Parathyroid adenoma (tissue), 2 donors: Measurements from ENCODE around the gene ZMYM4.
A peak's percentile ranks its signal among the peaks of the same experiment; 100 is the strongest.

Experiments
- H2AFZ ChIP-seq: fragments of 300-600 bp; sonication (generic); one replicate; pipeline ENCODE4 v1.7.0; 2017; ENCODE audit warnings: antibody characterized with exemption, mild to moderate bottlenecking
- H3K27ac ChIP-seq: fragments of 300-600 bp; sonication (generic); one replicate; pipeline ENCODE4 v1.7.0; 2017
- H3K27me3 ChIP-seq: fragments of 300-600 bp; sonication (generic); one replicate; pipeline ENCODE4 v1.7.0; 2017; ENCODE audit warnings: low read length; ENCODE audit not compliant: control insufficient read depth, insufficient read depth
- H3K36me3 ChIP-seq: fragments of 300-600 bp; sonication (generic); one replicate; pipeline ENCODE4 v1.7.0; 2017; ENCODE audit warnings: low read length; ENCODE audit not compliant: control insufficient read depth, insufficient read depth
- H3K4me1 ChIP-seq: fragments of 300-600 bp; sonication (generic); one replicate; pipeline ENCODE4 v1.7.0; 2017; ENCODE audit warnings: control low read depth
- H3K4me2 ChIP-seq: fragments of 300-600 bp; sonication (generic); one replicate; pipeline ENCODE4 v1.7.0; 2017; ENCODE audit warnings: low read length
- H3K4me3 ChIP-seq: fragments of 300-600 bp; sonication (generic); one replicate; pipeline ENCODE4 v1.7.0; 2017; ENCODE audit warnings: low read depth, low read length
- H3K79me2 ChIP-seq: fragments of 300-600 bp; sonication (generic); one replicate; pipeline ENCODE4 v1.7.0; 2017; ENCODE audit warnings: control low read depth
- H3K9ac ChIP-seq: fragments of 300-600 bp; sonication (generic); one replicate; pipeline ENCODE4 v1.7.0; 2017; ENCODE audit warnings: mild to moderate bottlenecking
- H3K9me3 ChIP-seq: fragments of 300-600 bp; sonication (generic); one replicate; pipeline ENCODE4 v1.7.0; 2017; ENCODE audit warnings: low read length; ENCODE audit not compliant: control insufficient read depth
- CTCF ChIP-seq: fragments of 300-600 bp; sonication (generic); IDR thresholded peaks from one replicate; pipeline ENCODE4 v1.7.0; 2017; ENCODE audit warnings: antibody characterized with exemption, mild to moderate bottlenecking
- donor health status: primary hyperparathyroidism.

ZMYM4 gene

GRCh38 chr1:35268282-35269200 lies at the start of gene ZMYM4:
Gene ZMYM4 (plus strand): TSS chr1:35268709. CDS start chr1:35269047, 338 bp downstream.
- TF ChIP-seq CTCF, result no peak
- Histone ChIP-seq H3K79me2 (peaks cover 2% of the 10 kb centered on the region), H3K27ac (peak within 1 kb of the TSS; percentile 56)

GRCh38 chr1:35220976-35221375 lies 47.5 kb upstream of the ZMYM4 start:
- TF ChIP-seq CTCF, result no peak
- H3K9me3 ChIP-seq, result no peaks in the 10 kb centered on the region
- H3K27ac ChIP-seq, result no peak overlapping the region
- no peaks in the 10 kb centered on the region for H3K36me3 ChIP-seq
- no peak overlapping the region for H2AFZ ChIP-seq
- H3K9ac ChIP-seq, result no peak overlapping the region
- H3K79me2 ChIP-seq, result no peaks in the 10 kb centered on the region
- no peaks in the 10 kb centered on the region for H3K27me3 ChIP-seq
- H3K4me3 ChIP-seq, result no peak overlapping the region
- H3K4me2 ChIP-seq, result no peak overlapping the region
- no peaks in the 10 kb centered on the region for H3K4me1 ChIP-seq

More at GRCh38 chr1:35268282-35269200, at the start of gene ZMYM4:
- H3K9me3 ChIP-seq, result no peaks in the 10 kb centered on the region
- H3K4me1 ChIP-seq, result peaks cover 4% of the 10 kb centered on the region
- H3K27me3 ChIP-seq, result no peaks in the 10 kb centered on the region
- H3K4me2 ChIP-seq, result peak within 1 kb of the TSS; percentile 83
- H3K4me3 ChIP-seq, result peak within 1 kb of the TSS; percentile 71
- peak within 1 kb of the TSS; percentile 28 for H3K9ac ChIP-seq
- peak within 1 kb of the TSS; percentile 84 for H2AFZ ChIP-seq
- H3K36me3 ChIP-seq, result no peaks in the 10 kb centered on the region

GRCh38 chr1:35222322-35223083 lies 46.0 kb upstream of the ZMYM4 start:
- H3K27ac ChIP-seq, result no peak overlapping the region
- no peak overlapping the region for H2AFZ ChIP-seq
- no peak overlapping the region for H3K4me3 ChIP-seq
- H3K27me3 ChIP-seq, result no peaks in the 10 kb centered on the region
- H3K4me1 ChIP-seq, result no peaks in the 10 kb centered on the region
- H3K9me3 ChIP-seq, result no peaks in the 10 kb centered on the region
- H3K4me2 ChIP-seq, result no peak overlapping the region
- no peak for TF ChIP-seq CTCF
- no peaks in the 10 kb centered on the region for H3K36me3 ChIP-seq
- H3K9ac ChIP-seq, result no peak overlapping the region
- H3K79me2 ChIP-seq, result no peaks in the 10 kb centered on the region

GRCh38 chr1:35223084-35223630 lies 45.4 kb upstream of the ZMYM4 start:
- Histone ChIP-seq H3K36me3 (no peaks in the 10 kb centered on the region), H2AFZ (no peak overlapping the region), H3K27me3 (no peaks in the 10 kb centered on the region), H3K9me3 (no peaks in the 10 kb centered on the region), H3K4me1 (no peaks in the 10 kb centered on the region), H3K4me3 (no peak overlapping the region), H3K4me2 (no peak overlapping the region), H3K27ac (no peak overlapping the region), H3K9ac (no peak overlapping the region), H3K79me2 (no peaks in the 10 kb centered on the region)
- no peak for TF ChIP-seq CTCF
